ENCODE data around the gene FOXN4.

FOXN4 gene

GRCh38 chr12:109345428-109345827 is 36.3 kb upstream of the FOXN4 start:
- TF ChIP-seq, protein P1, sequence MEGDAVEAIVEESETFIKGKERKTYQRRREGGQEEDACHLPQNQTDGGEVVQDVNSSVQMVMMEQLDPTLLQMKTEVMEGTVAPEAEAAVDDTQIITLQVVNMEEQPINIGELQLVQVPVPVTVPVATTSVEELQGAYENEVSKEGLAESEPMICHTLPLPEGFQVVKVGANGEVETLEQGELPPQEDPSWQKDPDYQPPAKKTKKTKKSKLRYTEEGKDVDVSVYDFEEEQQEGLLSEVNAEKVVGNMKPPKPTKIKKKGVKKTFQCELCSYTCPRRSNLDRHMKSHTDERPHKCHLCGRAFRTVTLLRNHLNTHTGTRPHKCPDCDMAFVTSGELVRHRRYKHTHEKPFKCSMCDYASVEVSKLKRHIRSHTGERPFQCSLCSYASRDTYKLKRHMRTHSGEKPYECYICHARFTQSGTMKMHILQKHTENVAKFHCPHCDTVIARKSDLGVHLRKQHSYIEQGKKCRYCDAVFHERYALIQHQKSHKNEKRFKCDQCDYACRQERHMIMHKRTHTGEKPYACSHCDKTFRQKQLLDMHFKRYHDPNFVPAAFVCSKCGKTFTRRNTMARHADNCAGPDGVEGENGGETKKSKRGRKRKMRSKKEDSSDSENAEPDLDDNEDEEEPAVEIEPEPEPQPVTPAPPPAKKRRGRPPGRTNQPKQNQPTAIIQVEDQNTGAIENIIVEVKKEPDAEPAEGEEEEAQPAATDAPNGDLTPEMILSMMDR (IDR thresholded peaks at IDR 0.05; ENCODE audit: low read depth, low read length) = no peak

DNA sequence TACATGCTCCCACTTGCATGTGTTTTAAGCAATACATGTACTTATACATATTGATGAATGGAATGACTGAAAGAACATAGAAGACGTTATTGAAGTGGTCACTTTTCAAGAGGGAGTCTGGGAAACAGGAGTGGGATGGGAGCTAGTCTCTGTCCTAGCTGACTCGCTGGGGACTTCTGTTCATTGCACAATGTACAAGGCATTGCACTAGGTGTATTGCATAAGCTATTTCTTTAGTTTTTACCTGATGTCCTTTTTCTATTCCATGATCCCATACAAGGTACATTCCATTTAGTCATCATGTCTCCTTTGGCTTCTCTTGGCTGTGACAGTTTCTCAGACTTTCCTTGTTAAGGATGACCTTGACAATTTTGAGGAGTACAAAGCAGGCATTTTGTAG is 34.6 kb upstream of the FOXN4 start:
- TF ChIP-seq, protein P1 (IDR thresholded peaks at IDR 0.05; ENCODE audit: low read depth, low read length) = no peak

More at GRCh38 chr12:109345428-109345827, 36.3 kb upstream of the FOXN4 start:
- H3K4me3 ChIP-seq (ENCODE audit: low read depth, low read length) = no peak overlapping the region

DNA sequence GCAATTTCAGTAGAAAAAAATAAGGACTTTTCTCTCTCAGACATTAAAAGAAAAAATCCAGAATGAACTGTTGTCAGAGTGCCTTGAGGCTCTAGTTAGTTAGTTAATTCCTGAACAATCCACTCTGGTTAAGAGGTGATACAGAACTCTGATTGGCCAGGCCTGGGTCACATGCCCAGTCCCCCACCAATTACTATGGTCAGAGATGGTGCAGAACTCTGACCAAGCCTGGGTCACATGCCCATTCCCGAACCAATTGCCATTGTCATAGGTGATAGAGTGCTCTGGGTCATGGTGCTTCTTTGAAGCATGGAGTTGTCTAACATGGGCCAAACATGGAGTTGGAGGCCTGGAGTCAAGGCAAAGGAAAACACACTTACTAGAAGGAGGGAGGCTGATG is 27.5 kb upstream of the FOXN4 start:
- TF ChIP-seq, protein P1 (IDR thresholded peaks at IDR 0.05; ENCODE audit: low read depth, low read length) = no peak

More for the DNA sequence above, 34.6 kb upstream of the FOXN4 start:
- no peak overlapping the region for H3K4me3 ChIP-seq (ENCODE audit: low read depth, low read length)

DNA sequence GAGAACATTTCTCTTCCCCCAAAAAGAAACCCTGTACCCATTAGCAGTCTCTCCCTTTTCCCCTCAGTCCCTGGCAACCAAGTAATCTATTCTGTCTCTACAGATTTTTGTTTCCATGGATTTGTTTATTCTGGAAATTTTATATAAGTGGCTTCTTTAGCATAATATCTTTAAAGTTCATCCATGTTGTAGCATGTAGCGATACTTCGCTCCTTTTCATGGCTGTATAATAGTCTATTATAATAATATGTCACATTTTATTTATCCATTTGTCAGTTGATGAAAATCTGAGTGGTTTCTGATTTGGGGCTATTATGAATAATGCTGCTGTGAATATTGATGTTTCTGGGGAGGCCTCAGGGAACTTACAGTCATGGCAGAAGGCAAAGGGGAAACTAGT is 25.8 kb upstream of the FOXN4 start:
- TF ChIP-seq, protein P1 (IDR thresholded peaks at IDR 0.05; ENCODE audit: low read depth, low read length) = no peak
- H3K4me3 ChIP-seq (ENCODE audit: low read depth, low read length) = no peak overlapping the region

More for the DNA sequence above, 27.5 kb upstream of the FOXN4 start:
- no peak overlapping the region for H3K4me3 ChIP-seq (ENCODE audit: low read depth, low read length)

- H3K4me3 ChIP-seq (ENCODE audit: low read depth, low read length) = no peak overlapping the region
- TF ChIP-seq, protein P1 (IDR thresholded peaks at IDR 0.05; ENCODE audit: low read depth, low read length) = no peak
Observed at GRCh38 chr12:109331301-109331952, 22.3 kb upstream of the FOXN4 start.

DNA sequence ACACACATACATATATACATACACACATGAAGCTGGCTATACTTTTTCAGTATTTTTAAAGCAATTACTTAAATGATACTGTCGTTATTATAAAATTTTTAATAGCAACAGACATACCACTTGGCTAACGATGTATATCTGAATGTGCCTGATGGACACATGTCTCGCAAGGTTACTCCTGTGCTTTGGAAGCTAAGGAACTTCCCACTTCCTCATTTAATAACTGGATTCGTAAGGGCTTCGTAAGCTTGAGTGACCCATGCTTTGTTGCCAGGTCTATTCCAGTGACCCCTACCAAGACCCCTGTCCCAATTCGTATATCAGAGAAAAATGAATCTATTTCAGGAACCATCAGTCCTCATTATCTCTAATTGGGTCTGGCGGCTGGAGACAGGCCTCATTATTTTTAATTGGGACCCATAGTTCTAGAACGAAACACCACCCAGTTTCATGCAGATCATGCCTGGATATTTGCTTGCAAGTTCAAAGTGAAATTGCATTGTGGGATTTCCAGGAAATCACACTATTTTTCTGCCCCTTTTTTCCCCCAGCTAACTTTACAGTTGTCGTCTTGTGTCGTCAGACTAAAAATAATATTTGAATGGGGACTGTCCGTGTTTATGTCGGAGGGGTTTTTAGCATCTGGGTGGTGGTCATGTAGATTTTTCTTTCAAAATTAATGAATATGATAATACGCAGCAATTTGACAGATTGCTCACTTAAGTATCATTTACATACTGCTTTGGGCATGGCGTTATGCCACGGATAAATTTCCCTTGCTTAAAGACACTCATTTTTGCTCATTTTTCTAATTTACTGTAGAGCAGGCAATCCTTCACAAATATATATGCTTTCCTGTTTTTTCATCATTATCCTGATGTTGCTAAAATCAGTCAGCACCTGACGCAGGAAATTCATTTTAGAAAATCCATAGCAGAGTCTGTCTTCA is 21.5 kb upstream of the FOXN4 start:
- TF ChIP-seq, protein P1 (IDR thresholded peaks at IDR 0.05; ENCODE audit: low read depth, low read length) = no peak
- H3K4me3 ChIP-seq (ENCODE audit: low read depth, low read length) = no peak overlapping the region

DNA sequence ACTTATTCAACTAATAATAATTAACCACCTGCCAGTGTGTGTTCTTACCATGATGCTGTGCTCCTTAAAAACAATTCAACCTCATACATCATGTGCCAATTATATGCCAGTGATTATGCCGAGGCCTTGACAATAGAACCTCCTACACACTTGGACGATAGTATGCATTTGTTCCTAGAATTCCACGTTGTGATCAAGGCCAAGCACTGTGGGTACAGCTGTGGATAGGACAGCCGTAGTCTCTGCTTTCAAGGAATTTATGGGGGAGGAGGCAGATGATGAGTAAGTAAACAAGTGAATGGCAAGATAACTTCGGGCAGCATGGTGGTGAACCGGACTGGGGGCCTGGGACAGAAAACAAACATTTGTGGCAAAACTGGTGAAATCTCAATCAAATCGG is 20.6 kb upstream of the FOXN4 start:
- TF ChIP-seq, protein P1 (IDR thresholded peaks at IDR 0.05; ENCODE audit: low read depth, low read length) = no peak
- no peak overlapping the region for H3K4me3 ChIP-seq (ENCODE audit: low read depth, low read length)
